MCF 10A (cell line): ENCODE results near the gene CCDC88C. TPM values are rescaled to one million over a fixed set of nuclear protein-coding genes. Genes with fewer than 3 reads are reported as not detected.

Experiments used
- BruUV-seq: library from RNA; stranded (reverse); fragments of 400-500 nt; replicated peaks from 2 replicates; lab custom pipeline; 2021; lab: Mats Ljungman, UMichigan
- CTCF ChIA-PET: fragments of 300-600 bp; sonication (Branson Sonifier 250); formaldehyde crosslinking; extraction: SDS; loops from one replicate; lab custom pipeline; 2021; ENCODE audit warnings: antibody characterized with exemption, inconsistent platforms; lab: Yijun Ruan, JAX
- POLR2A ChIA-PET: fragments of 300-600, 350-650 bp; sonication (Branson Sonifier 250); formaldehyde crosslinking; extraction: SDS; loops from one replicate; lab custom pipeline; 2020; ENCODE audit warnings: antibody characterized with exemption, inconsistent platforms; lab: Yijun Ruan, JAX
- DNase-seq: peaks from one replicate; pipeline ENCODE4 v3.0.0-alpha.2; 2018; ENCODE audit not compliant: unreplicated experiment
- H3K27ac Mint-ChIP-seq: one replicate; pipeline ENCODE4 v1.8.0; 2022; ENCODE audit warnings: mild to moderate bottlenecking, low read depth, mixed read lengths; ENCODE audit not compliant: unreplicated experiment
- H3K27me3 Mint-ChIP-seq: one replicate; pipeline ENCODE4 v1.8.0; 2022; ENCODE audit warnings: mixed read lengths; ENCODE audit not compliant: insufficient read depth, unreplicated experiment
- H3K36me3 Mint-ChIP-seq: one replicate; pipeline ENCODE4 v1.8.0; 2022; ENCODE audit warnings: mild to moderate bottlenecking, moderate library complexity, mixed read lengths; ENCODE audit not compliant: insufficient read depth, unreplicated experiment
- H3K4me1 Mint-ChIP-seq: one replicate; pipeline ENCODE4 v1.8.0; 2022; ENCODE audit warnings: mixed read lengths; ENCODE audit not compliant: insufficient read depth, unreplicated experiment
- H3K4me3 Mint-ChIP-seq: one replicate; pipeline ENCODE4 v1.8.0; 2022; ENCODE audit warnings: mild to moderate bottlenecking, moderate library complexity, mixed read lengths; ENCODE audit not compliant: unreplicated experiment
- H3K9me3 Mint-ChIP-seq: one replicate; pipeline ENCODE4 v1.8.0; 2022; ENCODE audit warnings: mixed read lengths; ENCODE audit not compliant: unreplicated experiment
- intact Hi-C: fragments of 100-400 bp; cut with micrococcal nuclease; formaldehyde crosslinking; loops from 2 replicates; pipeline ENCODE4 v1.14.1; 2022
- total RNA-seq: library from RNA; stranded (reverse); gene quantifications from 2 replicates; pipeline ENCODE4 v1.2.3, GENCODE V29; 2022
- TF ChIP-seq, protein P1 (sequence below): fragments of 200-600 bp; IDR thresholded peaks from one replicate; pipeline ENCODE4 v1.8.0; 2022; ENCODE audit warnings: antibody characterized with exemption, mild to moderate bottlenecking; ENCODE audit not compliant: unreplicated experiment

CCDC88C gene
- total RNA-seq, 1 experiment from 2014 or later, result 19.7 TPM

- Mint-ChIP-seq H3K4me1 (no peaks in the 10 kb centered on the region), H3K27ac (no peak overlapping the region), H3K36me3 (peaks cover 32% of the 10 kb centered on the region), H3K9me3 (no peaks in the 10 kb centered on the region), H3K27me3 (no peaks in the 10 kb centered on the region), H3K4me3 (no peak overlapping the region)
- intact Hi-C loops, result no loop called here
- CTCF ChIA-PET, result interaction anchor here (0.6 to 1.3 kb wide), 3 partner anchors 7 to 340 kb away, joined by 3 to 5 read pairs (median 3); no protein-coding TSS in a partner anchor
- DNase-seq, result no peak
- BruUV-seq, result no TSS peak
- POLR2A ChIA-PET, result no interaction called here
- TF ChIP-seq, protein P1, sequence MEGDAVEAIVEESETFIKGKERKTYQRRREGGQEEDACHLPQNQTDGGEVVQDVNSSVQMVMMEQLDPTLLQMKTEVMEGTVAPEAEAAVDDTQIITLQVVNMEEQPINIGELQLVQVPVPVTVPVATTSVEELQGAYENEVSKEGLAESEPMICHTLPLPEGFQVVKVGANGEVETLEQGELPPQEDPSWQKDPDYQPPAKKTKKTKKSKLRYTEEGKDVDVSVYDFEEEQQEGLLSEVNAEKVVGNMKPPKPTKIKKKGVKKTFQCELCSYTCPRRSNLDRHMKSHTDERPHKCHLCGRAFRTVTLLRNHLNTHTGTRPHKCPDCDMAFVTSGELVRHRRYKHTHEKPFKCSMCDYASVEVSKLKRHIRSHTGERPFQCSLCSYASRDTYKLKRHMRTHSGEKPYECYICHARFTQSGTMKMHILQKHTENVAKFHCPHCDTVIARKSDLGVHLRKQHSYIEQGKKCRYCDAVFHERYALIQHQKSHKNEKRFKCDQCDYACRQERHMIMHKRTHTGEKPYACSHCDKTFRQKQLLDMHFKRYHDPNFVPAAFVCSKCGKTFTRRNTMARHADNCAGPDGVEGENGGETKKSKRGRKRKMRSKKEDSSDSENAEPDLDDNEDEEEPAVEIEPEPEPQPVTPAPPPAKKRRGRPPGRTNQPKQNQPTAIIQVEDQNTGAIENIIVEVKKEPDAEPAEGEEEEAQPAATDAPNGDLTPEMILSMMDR, result no peak
Measured at GRCh38 chr14:91293281-91293680, 124.3 kb downstream of the CCDC88C start.

- Mint-ChIP-seq H3K27ac (no peak overlapping the region), H3K36me3 (peaks cover 32% of the 10 kb centered on the region)
- TF ChIP-seq, protein P1, result no peak
Measured at GRCh38 chr14:91292491-91292890, 125.1 kb downstream of the CCDC88C start.

GRCh38 chr14:91291786-91292405 lies 125.7 kb downstream of the CCDC88C start:
- H3K27me3 Mint-ChIP-seq, result no peaks in the 10 kb centered on the region
- TF ChIP-seq, protein P1, result no peak
- H3K4me3 Mint-ChIP-seq, result no peak overlapping the region
- DNase-seq, result no peak
- no peaks in the 10 kb centered on the region for H3K4me1 Mint-ChIP-seq
- peaks cover 32% of the 10 kb centered on the region for H3K36me3 Mint-ChIP-seq
- ChIA-PET CTCF (interaction anchor here (0.6 to 9.2 kb wide), 2 partner anchors 26 to 117 kb away, joined by 3 to 195 read pairs; no protein-coding TSS in a partner anchor), POLR2A (no interaction called here)
- no peak overlapping the region for H3K27ac Mint-ChIP-seq
- intact Hi-C loops, result no loop called here
- BruUV-seq, result no TSS peak
- H3K9me3 Mint-ChIP-seq, result no peaks in the 10 kb centered on the region

More at GRCh38 chr14:91292491-91292890, 125.1 kb downstream of the CCDC88C start:
- no TSS peak for BruUV-seq
- H3K4me3 Mint-ChIP-seq, result no peak overlapping the region
- no peak for DNase-seq
- H3K9me3 Mint-ChIP-seq, result no peaks in the 10 kb centered on the region
- CTCF ChIA-PET, result no interaction called here
- H3K4me1 Mint-ChIP-seq, result no peaks in the 10 kb centered on the region
- POLR2A ChIA-PET, result no interaction called here
- intact Hi-C loops, result no loop called here
- no peaks in the 10 kb centered on the region for H3K27me3 Mint-ChIP-seq

DNA sequence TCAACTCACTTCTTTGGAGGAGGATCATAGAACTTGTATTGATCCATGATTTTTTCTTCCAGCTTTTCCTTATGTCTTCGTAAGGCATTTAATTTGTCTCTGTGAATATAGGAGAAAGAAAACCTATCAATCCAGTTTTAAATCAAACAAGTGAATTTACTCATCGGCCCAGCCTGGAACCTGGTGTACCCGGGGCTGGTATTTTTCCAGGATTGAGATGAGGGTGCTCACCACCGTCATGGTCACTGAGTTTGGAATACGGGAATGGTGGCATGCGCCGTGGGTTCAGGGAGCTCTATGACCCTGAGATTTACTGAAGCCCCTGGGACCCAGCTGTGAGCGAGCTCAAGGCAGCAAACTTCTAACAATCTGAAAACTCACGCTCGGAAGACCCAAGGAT lies 126.6 kb downstream of the CCDC88C start:
- no peak overlapping the region for H3K4me3 Mint-ChIP-seq
- TF ChIP-seq, protein P1, result no peak
- CTCF ChIA-PET, result interaction anchor here (9.2 kb wide), 1 partner anchor 116 kb away, joined by 195 read pairs; no protein-coding TSS in a partner anchor

More for the DNA sequence above, 126.6 kb downstream of the CCDC88C start:
- Mint-ChIP-seq H3K27ac (no peak overlapping the region), H3K4me1 (peaks cover 5% of the 10 kb centered on the region), H3K27me3 (no peaks in the 10 kb centered on the region), H3K36me3 (peaks cover 23% of the 10 kb centered on the region), H3K9me3 (no peaks in the 10 kb centered on the region)
- intact Hi-C loops, result no loop called here
- BruUV-seq, result no TSS peak
- DNase-seq, result no peak
- POLR2A ChIA-PET, result interaction anchor here (0.9 kb wide), 1 partner anchor 10 kb away, joined by 3 read pairs; no protein-coding TSS in a partner anchor
